K562 (cell line): ENCODE results near the gene TULP1. TPM values are rescaled to one million over a fixed set of nuclear protein-coding genes. Genes with fewer than 3 reads are reported as not detected.
A peak's percentile ranks its signal among the peaks of the same experiment; 100 is the strongest.

Source experiments
- ATAC-seq: fragments of 200-7000 bp; cut with Tn5 transposase; 3 replicates; pipeline ENCODE4 v1.9.1; 2020; ENCODE audit warnings: moderate library complexity
- BruUV-seq: library from RNA; stranded (reverse); fragments of 400-500 nt; replicated peaks from 2 replicates; lab custom pipeline; 2021; lab: Mats Ljungman, UMichigan
- CTCF ChIA-PET: fragments of 300-600 bp; formaldehyde crosslinking; extraction: SDS; loops from one replicate; lab custom pipeline; 2021; ENCODE audit warnings: low intra/inter-chr PET ratio; lab: Yijun Ruan, JAX
- POLR2A ChIA-PET: fragments of 300-600, 350-650 bp; sonication (Branson Sonifier 250); formaldehyde crosslinking; extraction: SDS; loops from one replicate; lab custom pipeline; 2021; ENCODE audit warnings: antibody characterized with exemption, inconsistent platforms; lab: Yijun Ruan, JAX
- DNase-seq, 4 experiments: peaks; one replicate each; pipeline versions ENCODE4 v3.0.0 to v3.0.0-alpha.2; 2011 to 2018; ENCODE audit warnings: low spot score in 3 of 4, mixed read lengths in 3 of 4; ENCODE audit errors: extremely low read depth in 1 of 4
- FAIRE-seq: peaks from 2 replicates; lab custom pipeline; 2011; peaks lifted over from hg19 to GRCh38; lab: Jason Lieb, UNC
- H2AFZ ChIP-seq: 2 replicates; pipeline ENCODE4 v1.6.0; 2011; ENCODE audit warnings: low read depth, low read length, control low read depth, inconsistent platforms
- H3K27ac ChIP-seq: fragments of 200-600 bp; 3 replicates; pipeline ENCODE4 v1.8.0; 2011; ENCODE audit warnings: low read depth, mild to moderate bottlenecking, control low read depth, inconsistent platforms, low read length, moderate library complexity, mixed read lengths; ENCODE audit errors: extremely low read depth
- H3K27me3 ChIP-seq, 2 experiments: fragments of 300-600 bp in 1 of 2; 2 replicates in 1 of 2; 3 replicates in 1 of 2; pipeline versions ENCODE4 v1.6.0 to v1.8.0; 2011; ENCODE audit warnings: inconsistent platforms in 2 of 2, low read length in 2 of 2, mild to moderate bottlenecking in 1 of 2, mixed read lengths in 1 of 2, moderate library complexity in 1 of 2; ENCODE audit not compliant: control insufficient read depth in 2 of 2, insufficient read depth in 2 of 2
- H3K36me3 ChIP-seq: fragments of 300-600 bp; 3 replicates; pipeline ENCODE4 v1.8.0; 2011; ENCODE audit warnings: mild to moderate bottlenecking, low read length, inconsistent platforms; ENCODE audit not compliant: control insufficient read depth, insufficient read depth
- H3K4me1 ChIP-seq, 2 experiments: fragments of 200-600 bp in 1 of 2; replicated peaks in 1 of 2; 2 replicates in 1 of 2; 3 replicates in 1 of 2; pipeline versions ENCODE4 v1.5.1 to v1.8.0; 2011; ENCODE audit warnings: inconsistent platforms in 2 of 2, low read length in 2 of 2, mild to moderate bottlenecking in 1 of 2, mixed read lengths in 1 of 2, moderate library complexity in 1 of 2; ENCODE audit not compliant: control insufficient read depth in 2 of 2, insufficient read depth in 2 of 2
- H3K4me2 ChIP-seq: 2 replicates; pipeline ENCODE4 v1.6.1; 2011; ENCODE audit warnings: low read length, control low read depth, inconsistent platforms, mixed read lengths; ENCODE audit not compliant: insufficient read depth
- H3K4me3 ChIP-seq: fragments of 200-600 bp; sonication (generic), shearing (Covaris generic); 2 replicates; pipeline ENCODE4 v1.5.1; 2016; ENCODE audit warnings: control low read depth, inconsistent platforms
- H3K79me2 ChIP-seq: fragments of 200-600 bp; 3 replicates; pipeline ENCODE4 v1.8.0; 2011; ENCODE audit warnings: low read length, inconsistent platforms; ENCODE audit not compliant: control insufficient read depth, insufficient read depth
- H3K9ac ChIP-seq, 2 experiments: 2 replicates each; pipeline versions ENCODE4 v1.6.0 to v1.6.1; 2011; ENCODE audit warnings: low read depth in 2 of 2, low read length in 2 of 2, control low read depth in 1 of 2, inconsistent platforms in 1 of 2, mild to moderate bottlenecking in 1 of 2, mixed read lengths in 1 of 2; ENCODE audit not compliant: insufficient read depth in 1 of 2
- H3K9me1 ChIP-seq: one replicate; pipeline ENCODE4 v1.6.0; 2011; ENCODE audit warnings: inconsistent platforms, mild to moderate bottlenecking, low read length, moderate library complexity; ENCODE audit not compliant: control insufficient read depth, insufficient read depth
- H3K9me3 ChIP-seq: replicated peaks from 2 replicates; pipeline ENCODE4 v1.5.1; 2011; ENCODE audit warnings: low read depth, low read length, inconsistent platforms; ENCODE audit not compliant: control insufficient read depth, insufficient read depth
- H4K20me1 ChIP-seq: replicated peaks from 2 replicates; pipeline ENCODE4 v1.6.1; 2011; ENCODE audit warnings: low read length, inconsistent platforms, mixed read lengths; ENCODE audit not compliant: control insufficient read depth, insufficient read depth
- CBFA2T3 ChIP-seq: fragments of 450-650 bp; IDR thresholded peaks from 2 replicates; pipeline ENCODE4 v1.6.1; 2017
- FOXP4 ChIP-seq: sonication (generic); formaldehyde crosslinking; IDR thresholded peaks from 2 replicates; pipeline ENCODE4 v1.8.0; 2022; ENCODE audit warnings: mild to moderate bottlenecking, missing genetic modification reagents, borderline replicate concordance
- HOXB6 ChIP-seq: fragments of 250-450 bp; sonication (Bioruptor Pico); IDR thresholded peaks from 2 replicates; pipeline ENCODE4 v1.5.1; 2022; ENCODE audit warnings: mild to moderate bottlenecking, borderline replicate concordance
- IFI16 ChIP-seq: fragments of 250-450 bp; sonication (Bioruptor Pico); IDR thresholded peaks from 2 replicates; pipeline ENCODE4 v2.1.2; 2022; ENCODE audit warnings: mild to moderate bottlenecking, inconsistent platforms
- PML ChIP-seq: IDR thresholded peaks from 2 replicates; pipeline ENCODE4 v1.6.1; 2012; ENCODE audit warnings: low read length, inconsistent platforms
- POLR2G ChIP-seq: fragments of 200-400 bp; formaldehyde crosslinking; IDR thresholded peaks from 2 replicates; pipeline ENCODE4 v1.6.1; 2017; ENCODE audit warnings: low read depth, mild to moderate bottlenecking, antibody characterized with exemption, low read length, moderate library complexity
- PURB ChIP-seq: sonication (generic); formaldehyde crosslinking; IDR thresholded peaks from 2 replicates; pipeline ENCODE4 v1.9.0; 2021; ENCODE audit warnings: low read depth, mild to moderate bottlenecking, missing genetic modification reagents
- SMARCA4 ChIP-seq: fragments of 450-650 bp; IDR thresholded peaks from 2 replicates; pipeline ENCODE4 v1.6.1; 2016
- SMC3 ChIP-seq: conservative IDR thresholded peaks from 2 replicates; pipeline ENCODE4 v1.6.1; 2011; ENCODE audit warnings: low read depth, low read length, improper control_type of control experiment; ENCODE audit not compliant: insufficient read depth
- USF2 ChIP-seq: sonication (generic); formaldehyde crosslinking; IDR thresholded peaks from 2 replicates; pipeline ENCODE4 v1.5.0; 2020; ENCODE audit warnings: missing genetic modification reagents
- ZC3H11A ChIP-seq: IDR thresholded peaks from 2 replicates; pipeline ENCODE4 v1.6.1; 2012; ENCODE audit warnings: low read depth, low read length, improper control_type of control experiment
- ZNF12 ChIP-seq: sonication (generic); formaldehyde crosslinking; IDR thresholded peaks from 2 replicates; pipeline ENCODE4 v1.4.0; 2020; ENCODE audit warnings: mild to moderate bottlenecking, missing genetic modification reagents
- ZNF282 ChIP-seq: sonication (generic); formaldehyde crosslinking; IDR thresholded peaks from 2 replicates; pipeline ENCODE4 v1.8.1; 2023; ENCODE audit warnings: missing genetic modification reagents
- ZNF507 ChIP-seq: conservative IDR thresholded peaks from 2 replicates; pipeline ENCODE4 v1.6.1; 2017; ENCODE audit warnings: missing genetic modification characterization, missing compliant biosample characterization
- ZNF77 ChIP-seq: fragments of 250-450 bp; sonication (Bioruptor Pico); IDR thresholded peaks from 2 replicates; pipeline ENCODE4 v1.5.0; 2020
- WGBS: fragments of 100-300 bp; shearing (Covaris generic); methylation state at CpG from one replicate; pipeline ENCODE4 v1.1.6; 2016; ENCODE audit warnings: low coverage, mixed read lengths; ENCODE audit not compliant: insufficient coverage; ENCODE audit errors: missing lambda C conversion rate; 5-methylcytosine and 5-hydroxymethylcytosine counted together
- in situ Hi-C: fragments of 300-500 bp; cut with MboI; formaldehyde crosslinking; loops from 4 replicates; pipeline ENCODE4 v1.15.0; 2018; ENCODE audit warnings: inconsistent platforms, mixed read lengths
- intact Hi-C: fragments of 100-400 bp; cut with micrococcal nuclease; formaldehyde crosslinking; loops from 2 replicates; pipeline ENCODE4 v1.14.2; 2022
- polyA plus RNA-seq, 8 experiments: library from polyadenylated mRNA; depleted of rRNA in 4 of 8; stranded (reverse) in 5 of 8; unstranded in 3 of 8; fragments of >200 nt; fragmentation: Nextera tagmentation in 2 of 8; fragmentation: Illumina TruSeq in 1 of 8; extraction: Ambion mirVana in 2 of 8; extraction: Trizol in 1 of 8; gene quantifications; 2 replicates each; pipeline versions ENCODE4 v1.2.1 to v1.2.3, GENCODE V29; 2011 to 2014; ENCODE audit warnings: inconsistent platforms in 1 of 8, missing spikeins in 1 of 8
- total RNA-seq, 7 experiments: library from RNA; depleted of rRNA in 6 of 7; stranded (reverse); fragments of >200 nt in 6 of 7; fragmentation: Illumina TruSeq in 2 of 7; extraction: Trizol in 2 of 7; gene quantifications; 2 replicates each; pipeline versions ENCODE4 v1.2.1 to v1.2.3, GENCODE V29; 2011 to 2021; ENCODE audit warnings: low replicate concordance in 1 of 7

TULP1 gene
- total and polyA plus RNA-seq, 9 of the 15 experiments (the other 6 are each of a cell fraction or from before 2014, with no cell fraction given) = 0.06 to 0.17 (median 0.09) TPM; not detected in 6

GRCh38 chr6:35477551-35478179 is 35.0 kb downstream of the TULP1 start:
- H3K4me3 ChIP-seq = no peak overlapping the region
- WGBS = 70% methylated on average over 5 of the region's 5 CpGs
- H3K4me2 ChIP-seq = no peak overlapping the region
- FAIRE-seq = no peak
- in situ Hi-C loops (no loop called here), intact Hi-C loops (no loop called here)
- no peak overlapping the region for H2AFZ ChIP-seq
- peaks cover 13% of the 10 kb centered on the region; the same call in 1 of the 3 replicates for H3K36me3 ChIP-seq
- TF ChIP-seq ZNF77 (CRISPR knock-in tag) (no peak), HOXB6 (no peak), CBFA2T3 (no peak), ZNF12 (CRISPR knock-in tag) (no peak), ZNF282 (CRISPR knock-in tag) (no peak)
- POLR2A ChIA-PET = interaction anchor here (0.6 to 4.5 kb wide), 4 partner anchors 9 to 230 kb away, joined by 3 to 34 read pairs (median 6); partner anchors contain the start of gene RPL10A
- H3K27ac ChIP-seq = no peak overlapping the region
- DNase-seq = no peak
- no peak overlapping the region for H3K9ac ChIP-seq
- H3K79me2 ChIP-seq = no peaks in the 10 kb centered on the region
- H3K27me3 ChIP-seq = no peaks in the 10 kb centered on the region
- H3K9me1 ChIP-seq = no peaks in the 10 kb centered on the region
- no peak for ATAC-seq
- CTCF ChIA-PET = no interaction called here
- H3K9me3 ChIP-seq = no peaks in the 10 kb centered on the region
- no TSS peak for BruUV-seq
- H3K4me1 ChIP-seq = peaks cover 0 to 25% of the 10 kb centered on the region in 2 experiments; a peak in 3 of 5 replicates
- H4K20me1 ChIP-seq = peaks cover 4% of the 10 kb centered on the region; the same call in 1 of the 2 replicates

- Histone ChIP-seq H3K27me3 (no peaks in the 10 kb centered on the region), H3K9ac (peak overlapping the region in 1 of 2 experiments; percentile 11; a peak in 1 of 4 replicates), H3K36me3 (peaks cover 19% of the 10 kb centered on the region), H3K4me1 (peaks cover 3 to 25% of the 10 kb centered on the region in 2 experiments; a peak in 4 of 5 replicates), H3K4me2 (no peak overlapping the region), H3K4me3 (no peak overlapping the region), H3K27ac (no peak overlapping the region), H3K9me1 (no peaks in the 10 kb centered on the region), H3K79me2 (peaks cover 4% of the 10 kb centered on the region), H4K20me1 (peaks cover 10% of the 10 kb centered on the region), H2AFZ (no peak overlapping the region), H3K9me3 (no peaks in the 10 kb centered on the region)
- DNase-seq (no peak), FAIRE-seq (no peak), ATAC-seq (no peak)
- BruUV-seq = no TSS peak
- in situ Hi-C loops (no loop called here), intact Hi-C loops (no loop called here)
- CTCF ChIA-PET = no interaction called here
- WGBS = 64% methylated on average over 8 of the region's 8 CpGs
- POLR2A ChIA-PET = interaction anchor here (0.8 kb wide), 1 partner anchor 9 kb away, joined by 4 read pairs; the partner anchor contains the start of gene RPL10A
- no peak for TF ChIP-seq PURB (CRISPR knock-in tag)
- TF ChIP-seq FOXP4 (CRISPR knock-in tag) = no peak
- no peak for TF ChIP-seq SMARCA4
- TF ChIP-seq PML = no peak
- no peak for TF ChIP-seq ZC3H11A
- peak; percentile 49; the same call in 1 of the 2 replicates for TF ChIP-seq POLR2G
- TF ChIP-seq IFI16 (CRISPR knock-in tag) = no peak
- no peak for TF ChIP-seq USF2 (CRISPR knock-in tag)
- no peak for TF ChIP-seq ZNF507
- TF ChIP-seq SMC3 = no peak
Measured at GRCh38 chr6:35477028-35477427, 35.7 kb downstream of the TULP1 start.
